H9 (cell line): ENCODE results near the gene SGIP1. TPM values are rescaled to one million over a fixed set of nuclear protein-coding genes. Genes with fewer than 3 reads are reported as not detected.

Experiments used
- DNase-seq: peaks from one replicate; pipeline ENCODE4 v3.0.0-alpha.2; 2017
- H2AFZ ChIP-seq: one replicate; pipeline ENCODE4 v1.6.1; 2013; ENCODE audit warnings: mild to moderate bottlenecking, low read length, control low read depth, moderate library complexity
- H2AK5ac ChIP-seq: 2 replicates; pipeline ENCODE4 v1.6.1; 2013; ENCODE audit warnings: low read length, control low read depth, mixed read lengths; ENCODE audit not compliant: insufficient read length
- H2BK120ac ChIP-seq: one replicate; pipeline ENCODE4 v1.6.1; 2013; ENCODE audit warnings: low read depth, mild to moderate bottlenecking, low read length, control low read depth, inconsistent platforms; ENCODE audit not compliant: poor library complexity, severe bottlenecking
- H2BK12ac ChIP-seq: 2 replicates; pipeline ENCODE4 v1.6.1; 2013; ENCODE audit warnings: low read length, control low read depth, mixed read lengths, low read depth; ENCODE audit not compliant: insufficient read length
- H2BK15ac ChIP-seq: 2 replicates; pipeline ENCODE4 v1.6.1; 2013; ENCODE audit warnings: low read depth, low read length, control low read depth
- H2BK20ac ChIP-seq: one replicate; pipeline ENCODE4 v1.6.1; 2013; ENCODE audit warnings: low read depth, mild to moderate bottlenecking, low read length, control low read depth, inconsistent platforms; ENCODE audit not compliant: poor library complexity, severe bottlenecking
- H2BK5ac ChIP-seq: 2 replicates; pipeline ENCODE4 v1.6.1; 2013; ENCODE audit warnings: low read length, control low read depth, mixed read lengths; ENCODE audit not compliant: insufficient read length
- H3K14ac ChIP-seq: 2 replicates; pipeline ENCODE4 v1.6.1; 2013; ENCODE audit warnings: low read length, control low read depth; ENCODE audit not compliant: insufficient read depth
- H3K18ac ChIP-seq: 2 replicates; pipeline ENCODE4 v1.6.1; 2013; ENCODE audit warnings: low read depth, mild to moderate bottlenecking, mixed read lengths, low read length, control low read depth; ENCODE audit not compliant: insufficient read length
- H3K23ac ChIP-seq: 2 replicates; pipeline ENCODE4 v1.6.1; 2013; ENCODE audit warnings: low read length, control low read depth, mixed read lengths, low read depth; ENCODE audit not compliant: insufficient read length
- H3K23me2 ChIP-seq: 2 replicates; pipeline ENCODE4 v1.6.1; 2013; ENCODE audit warnings: low read depth, mild to moderate bottlenecking, mixed read lengths, low read length, control low read depth; ENCODE audit not compliant: insufficient read length, poor library complexity, severe bottlenecking
- H3K27ac ChIP-seq: 2 replicates; pipeline ENCODE4 v1.5.1; 2013; ENCODE audit warnings: low read length, control low read depth, mixed read lengths, low read depth; ENCODE audit not compliant: insufficient read length
- H3K27me3 ChIP-seq: 2 replicates; pipeline ENCODE4 v1.6.1; 2013; ENCODE audit warnings: low read length, control low read depth, inconsistent platforms; ENCODE audit not compliant: insufficient read depth
- H3K4ac ChIP-seq: 2 replicates; pipeline ENCODE4 v1.6.1; 2013; ENCODE audit warnings: low read depth, mild to moderate bottlenecking, control low read depth, inconsistent platforms, low read length, moderate library complexity
- H3K4me1 ChIP-seq: 2 replicates; pipeline ENCODE4 v1.6.1; 2013; ENCODE audit warnings: low read length, control low read depth, inconsistent platforms; ENCODE audit not compliant: insufficient read depth
- H3K4me2 ChIP-seq: 2 replicates; pipeline ENCODE4 v1.6.1; 2013; ENCODE audit warnings: low read length, control low read depth, mixed read lengths; ENCODE audit not compliant: insufficient read length, insufficient read depth
- H3K56ac ChIP-seq: 2 replicates; pipeline ENCODE4 v1.6.1; 2013; ENCODE audit warnings: low read depth, mild to moderate bottlenecking, mixed read lengths, low read length, control low read depth; ENCODE audit not compliant: insufficient read length
- H3K79me1 ChIP-seq: 2 replicates; pipeline ENCODE4 v1.6.1; 2013; ENCODE audit warnings: low read depth, mild to moderate bottlenecking, moderate library complexity, low read length, control low read depth, inconsistent platforms; ENCODE audit not compliant: insufficient read depth, poor library complexity, severe bottlenecking
- H3K79me2 ChIP-seq: 2 replicates; pipeline ENCODE4 v1.6.1; 2013; ENCODE audit warnings: low read length, control low read depth, inconsistent platforms; ENCODE audit not compliant: insufficient read depth
- H3K9ac ChIP-seq: 2 replicates; pipeline ENCODE4 v1.6.1; 2013; ENCODE audit warnings: low read length, control low read depth, mixed read lengths; ENCODE audit not compliant: insufficient read length; ENCODE audit errors: extremely low read depth
- H3K9me3 ChIP-seq: one replicate; pipeline ENCODE4 v1.6.1; 2013; ENCODE audit warnings: low read depth, low read length, inconsistent platforms; ENCODE audit not compliant: control insufficient read depth
- H3T11ph ChIP-seq: one replicate; pipeline ENCODE4 v1.6.1; 2013; ENCODE audit warnings: mild to moderate bottlenecking, low read length, control low read depth, inconsistent platforms
- H4K20me1 ChIP-seq: one replicate; pipeline ENCODE4 v1.6.1; 2013; ENCODE audit not compliant: control insufficient read depth, insufficient read length, insufficient read depth
- H4K5ac ChIP-seq: 2 replicates; pipeline ENCODE4 v1.6.1; 2013; ENCODE audit warnings: low read depth, mild to moderate bottlenecking, mixed read lengths, low read length, control low read depth; ENCODE audit not compliant: insufficient read length
- H4K8ac ChIP-seq: replicated peaks from 2 replicates; pipeline ENCODE4 v1.6.1; 2013; ENCODE audit warnings: low read length, control low read depth, mixed read lengths, low read depth; ENCODE audit not compliant: insufficient read length
- H4K91ac ChIP-seq: 2 replicates; pipeline ENCODE4 v1.6.1; 2013; ENCODE audit warnings: low read depth, mild to moderate bottlenecking, moderate library complexity, mixed read lengths, low read length, control low read depth; ENCODE audit not compliant: insufficient read length
- H3K27ac Mint-ChIP-seq, 3 experiments: 2 replicates in 2 of 3; 3 replicates in 1 of 3; pipeline ENCODE4 v1.8.0; 2020 to 2021; ENCODE audit warnings: mixed read lengths in 3 of 3, mild to moderate bottlenecking in 1 of 3, moderate library complexity in 1 of 3
- H3K27me3 Mint-ChIP-seq: 2 replicates; pipeline ENCODE4 v1.8.0; 2021; ENCODE audit warnings: low read depth, mild to moderate bottlenecking, moderate library complexity, mixed read lengths
- H3K36me3 Mint-ChIP-seq, 3 experiments: 2 replicates in 2 of 3; 3 replicates in 1 of 3; pipeline ENCODE4 v1.8.0; 2020 to 2021; ENCODE audit warnings: low read depth in 3 of 3, mixed read lengths in 3 of 3; ENCODE audit not compliant: insufficient read depth in 1 of 3
- H3K4me1 Mint-ChIP-seq, 2 experiments: 2 replicates each; pipeline ENCODE4 v1.8.0; 2020; ENCODE audit warnings: mixed read lengths in 2 of 2
- H3K4me3 Mint-ChIP-seq, 2 experiments: 2 replicates in 1 of 2; 3 replicates in 1 of 2; pipeline ENCODE4 v1.8.0; 2020 to 2021; ENCODE audit warnings: mild to moderate bottlenecking in 2 of 2, mixed read lengths in 2 of 2, moderate library complexity in 1 of 2
- H3K9me3 Mint-ChIP-seq, 2 experiments: 2 replicates in 1 of 2; 3 replicates in 1 of 2; pipeline ENCODE4 v1.8.0; 2020; ENCODE audit warnings: mild to moderate bottlenecking in 2 of 2, mixed read lengths in 2 of 2, moderate library complexity in 1 of 2
- WGBS: extraction: QIAGEN DNeasy Blood & Tissue Kit; methylation state at CpG from one replicate; pipeline ENCODE4 v1.1.7; 2013; ENCODE audit warnings: missing lambda C conversion rate, low lambda C conversion rate, mixed read lengths; ENCODE audit not compliant: insufficient read length; ENCODE audit errors: extremely low coverage; 5-methylcytosine and 5-hydroxymethylcytosine counted together
- total RNA-seq: library from RNA; stranded (reverse); gene quantifications from 2 replicates; pipeline ENCODE4 v1.2.1, GENCODE V29; 2021
- TF ChIP-seq, protein P1 (sequence below): fragments of 200-600 bp; sonication (generic); conservative IDR thresholded peaks from 3 replicates; pipeline ENCODE4 v1.8.0; 2021; ENCODE audit warnings: antibody characterized with exemption, mild to moderate bottlenecking

SGIP1 gene
- total RNA-seq, 1 experiment from 2014 or later = 1.5 TPM

GRCh38 chr1:66775646-66776045 lies 241.7 kb downstream of the SGIP1 start:
- H3K23ac ChIP-seq = no peak overlapping the region
- H4K91ac ChIP-seq = no peak overlapping the region
- H3K79me1 ChIP-seq = no peaks in the 10 kb centered on the region
- Mint-ChIP-seq H3K4me3 (no peak overlapping the region), H3K36me3 (peaks cover 7 to 13% (median 7%) of the 10 kb centered on the region in 3 experiments), H3K27ac (no peak overlapping the region), H3K4me1 (peaks cover 5 to 11% of the 10 kb centered on the region in 2 experiments), H3K9me3 (peaks cover 13 to 15% of the 10 kb centered on the region in 2 experiments), H3K27me3 (no peaks in the 10 kb centered on the region)
- no peak overlapping the region for H2BK15ac ChIP-seq
- H2BK120ac ChIP-seq = no peak overlapping the region
- H2BK12ac ChIP-seq = no peak overlapping the region
- H2AFZ ChIP-seq = no peak overlapping the region
- TF ChIP-seq, protein P1, sequence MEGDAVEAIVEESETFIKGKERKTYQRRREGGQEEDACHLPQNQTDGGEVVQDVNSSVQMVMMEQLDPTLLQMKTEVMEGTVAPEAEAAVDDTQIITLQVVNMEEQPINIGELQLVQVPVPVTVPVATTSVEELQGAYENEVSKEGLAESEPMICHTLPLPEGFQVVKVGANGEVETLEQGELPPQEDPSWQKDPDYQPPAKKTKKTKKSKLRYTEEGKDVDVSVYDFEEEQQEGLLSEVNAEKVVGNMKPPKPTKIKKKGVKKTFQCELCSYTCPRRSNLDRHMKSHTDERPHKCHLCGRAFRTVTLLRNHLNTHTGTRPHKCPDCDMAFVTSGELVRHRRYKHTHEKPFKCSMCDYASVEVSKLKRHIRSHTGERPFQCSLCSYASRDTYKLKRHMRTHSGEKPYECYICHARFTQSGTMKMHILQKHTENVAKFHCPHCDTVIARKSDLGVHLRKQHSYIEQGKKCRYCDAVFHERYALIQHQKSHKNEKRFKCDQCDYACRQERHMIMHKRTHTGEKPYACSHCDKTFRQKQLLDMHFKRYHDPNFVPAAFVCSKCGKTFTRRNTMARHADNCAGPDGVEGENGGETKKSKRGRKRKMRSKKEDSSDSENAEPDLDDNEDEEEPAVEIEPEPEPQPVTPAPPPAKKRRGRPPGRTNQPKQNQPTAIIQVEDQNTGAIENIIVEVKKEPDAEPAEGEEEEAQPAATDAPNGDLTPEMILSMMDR = no peak; the same call in 2 of the 3 replicates
- no peak for DNase-seq
- no peak overlapping the region for H3K4ac ChIP-seq
- H4K5ac ChIP-seq = no peak overlapping the region
- no CpG with 5 or more reads among the region's 3 CpGs for WGBS
- no peaks in the 10 kb centered on the region for H3K27me3 ChIP-seq
- no peak overlapping the region for H3K27ac ChIP-seq
- H3K18ac ChIP-seq = no peak overlapping the region
- H3K9me3 ChIP-seq = peaks cover 7% of the 10 kb centered on the region
- no peaks in the 10 kb centered on the region for H3K23me2 ChIP-seq
- H3K4me1 ChIP-seq = no peaks in the 10 kb centered on the region
- no peak overlapping the region for H4K8ac ChIP-seq
- H3K79me2 ChIP-seq = no peaks in the 10 kb centered on the region
- no peak overlapping the region for H3K9ac ChIP-seq
- no peaks in the 10 kb centered on the region for H4K20me1 ChIP-seq
- H2AK5ac ChIP-seq = no peak overlapping the region
- no peak overlapping the region for H3K56ac ChIP-seq
- H3K4me2 ChIP-seq = no peak overlapping the region
- no peak overlapping the region for H2BK20ac ChIP-seq
- H3K14ac ChIP-seq = no peak overlapping the region
- H2BK5ac ChIP-seq = no peak overlapping the region
- no peak overlapping the region for H3T11ph ChIP-seq
